Measurements from ENCODE around the gene CLEC3B. TPM values are rescaled to one million over a fixed set of nuclear protein-coding genes. Genes with fewer than 3 reads are reported as not detected.
A peak's percentile ranks its signal among the peaks of the same experiment; 100 is the strongest.

CLEC3B gene
- total RNA-seq, 1 experiment from 2014 or later = not detected

DNA sequence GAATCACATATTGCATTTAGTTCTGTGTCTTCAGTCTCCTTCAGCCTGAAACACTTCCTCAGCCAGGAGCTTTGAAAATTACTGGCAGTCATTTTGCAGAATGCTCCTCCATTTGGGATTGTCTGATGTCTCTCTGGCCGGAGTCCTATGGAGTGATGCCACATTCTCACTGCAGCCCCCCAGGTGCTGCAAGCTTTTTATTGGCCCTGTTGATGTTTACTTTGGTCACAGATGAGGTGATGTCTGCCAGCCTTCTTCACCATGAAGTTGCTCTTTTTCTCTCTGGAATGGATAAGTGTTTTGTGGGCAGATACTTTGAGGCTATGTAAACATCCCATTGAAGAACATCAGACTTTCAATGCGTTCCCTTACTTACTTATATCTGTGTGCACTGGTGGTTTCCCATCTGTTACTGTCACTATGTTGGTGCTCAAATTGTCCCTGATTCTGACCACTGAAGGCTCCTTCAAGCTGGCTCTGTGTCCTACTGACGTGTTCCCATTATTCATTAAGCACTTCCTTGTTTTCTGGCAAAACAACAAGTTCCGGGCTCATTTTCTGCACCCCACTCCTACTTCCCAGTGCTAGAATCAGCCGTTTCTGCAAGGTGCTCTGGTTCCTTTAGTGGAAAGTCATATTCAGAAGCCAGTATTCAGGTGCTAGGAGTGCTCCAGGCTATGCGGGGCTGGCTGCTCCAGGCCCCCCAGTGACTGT, 1.4 kb upstream of the CLEC3B start:
- intact Hi-C loops (cut with micrococcal nuclease; ENCODE audit: unreplicated experiment) = no loop called here

DNA sequence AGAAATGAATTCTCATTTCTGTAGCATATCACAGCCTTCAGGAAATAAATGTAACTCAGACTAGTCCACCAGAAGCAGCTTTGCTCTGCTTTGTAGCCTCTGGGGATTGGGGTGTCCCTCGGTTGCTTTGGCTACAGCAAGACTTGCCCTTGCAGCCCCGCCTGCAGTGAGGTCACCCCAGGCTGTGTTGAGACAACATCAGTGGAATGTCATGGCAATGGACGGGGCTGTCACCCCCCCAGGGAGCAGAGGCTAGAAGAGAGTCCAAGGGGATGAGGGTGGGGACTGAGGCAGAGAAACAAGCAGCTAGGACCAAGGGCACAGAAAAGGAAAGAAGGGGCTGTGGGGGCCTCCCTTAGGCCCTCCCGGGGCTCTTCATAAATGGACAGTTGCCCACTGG, 854 bp downstream of the CLEC3B start:
- Histone ChIP-seq H3K4me1 (replicated peaks; ENCODE audit: insufficient read depth) (no peaks in the 10 kb centered on the region), H3K79me2 (ENCODE audit: low read depth) (no peaks in the 10 kb centered on the region), H2AFZ (no peak overlapping the region), H3K27ac (no peak overlapping the region), H3K9me3 (ENCODE audit: insufficient read depth, low read depth) (no peaks in the 10 kb centered on the region), H3K4me2 (no peak overlapping the region), H3F3A (ENCODE audit: insufficient read depth, low read depth) (no peaks in the 10 kb centered on the region), H4K20me1 (ENCODE audit: insufficient read depth) (no peaks in the 10 kb centered on the region), H3K27me3 (ENCODE audit: insufficient read depth, low read depth) (no peaks in the 10 kb centered on the region), H3K9me2 (ENCODE audit: insufficient read depth) (no peaks in the 10 kb centered on the region), H3K36me3 (ENCODE audit: low read depth) (no peaks in the 10 kb centered on the region), H3K4me3 (no peak overlapping the region)
- CTCF ChIA-PET = no interaction called here
- no TSS peak for BruUV-seq (replicated peaks)
- DNase-seq = peak in 1 of 2 experiments; percentile 18
- POLR2A ChIA-PET (ENCODE audit: unreplicated experiment) = no interaction called here
- TF ChIP-seq, protein P1, sequence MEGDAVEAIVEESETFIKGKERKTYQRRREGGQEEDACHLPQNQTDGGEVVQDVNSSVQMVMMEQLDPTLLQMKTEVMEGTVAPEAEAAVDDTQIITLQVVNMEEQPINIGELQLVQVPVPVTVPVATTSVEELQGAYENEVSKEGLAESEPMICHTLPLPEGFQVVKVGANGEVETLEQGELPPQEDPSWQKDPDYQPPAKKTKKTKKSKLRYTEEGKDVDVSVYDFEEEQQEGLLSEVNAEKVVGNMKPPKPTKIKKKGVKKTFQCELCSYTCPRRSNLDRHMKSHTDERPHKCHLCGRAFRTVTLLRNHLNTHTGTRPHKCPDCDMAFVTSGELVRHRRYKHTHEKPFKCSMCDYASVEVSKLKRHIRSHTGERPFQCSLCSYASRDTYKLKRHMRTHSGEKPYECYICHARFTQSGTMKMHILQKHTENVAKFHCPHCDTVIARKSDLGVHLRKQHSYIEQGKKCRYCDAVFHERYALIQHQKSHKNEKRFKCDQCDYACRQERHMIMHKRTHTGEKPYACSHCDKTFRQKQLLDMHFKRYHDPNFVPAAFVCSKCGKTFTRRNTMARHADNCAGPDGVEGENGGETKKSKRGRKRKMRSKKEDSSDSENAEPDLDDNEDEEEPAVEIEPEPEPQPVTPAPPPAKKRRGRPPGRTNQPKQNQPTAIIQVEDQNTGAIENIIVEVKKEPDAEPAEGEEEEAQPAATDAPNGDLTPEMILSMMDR (conservative IDR thresholded peaks at IDR 0.05) = no peak
- TF ChIP-seq EZH2 (IDR thresholded peaks at IDR 0.05; ENCODE audit: low read depth) = no peak
- intact Hi-C loops (cut with micrococcal nuclease; ENCODE audit: unreplicated experiment) = no loop called here

More for the DNA sequence above, 1.4 kb upstream of the CLEC3B start:
- Histone ChIP-seq H3K79me2 (ENCODE audit: low read depth) (no peaks in the 10 kb centered on the region), H3K36me3 (ENCODE audit: low read depth) (no peaks in the 10 kb centered on the region), H4K20me1 (ENCODE audit: insufficient read depth) (no peaks in the 10 kb centered on the region), H3K4me2 (no peak overlapping the region), H3K27me3 (ENCODE audit: insufficient read depth, low read depth) (no peaks in the 10 kb centered on the region), H2AFZ (no peak overlapping the region), H3K27ac (no peak overlapping the region), H3F3A (ENCODE audit: insufficient read depth, low read depth) (no peaks in the 10 kb centered on the region), H3K9me3 (ENCODE audit: insufficient read depth, low read depth) (no peaks in the 10 kb centered on the region), H3K4me3 (no peak overlapping the region), H3K9me2 (ENCODE audit: insufficient read depth) (no peaks in the 10 kb centered on the region), H3K4me1 (replicated peaks; ENCODE audit: insufficient read depth) (no peaks in the 10 kb centered on the region)
- CTCF ChIA-PET = no interaction called here
- no peak for DNase-seq
- POLR2A ChIA-PET (ENCODE audit: unreplicated experiment) = no interaction called here
- no peak for TF ChIP-seq EZH2 (IDR thresholded peaks at IDR 0.05; ENCODE audit: low read depth)
- TF ChIP-seq, protein P1 (conservative IDR thresholded peaks at IDR 0.05) = no peak
- BruUV-seq (replicated peaks) = no TSS peak

DNA sequence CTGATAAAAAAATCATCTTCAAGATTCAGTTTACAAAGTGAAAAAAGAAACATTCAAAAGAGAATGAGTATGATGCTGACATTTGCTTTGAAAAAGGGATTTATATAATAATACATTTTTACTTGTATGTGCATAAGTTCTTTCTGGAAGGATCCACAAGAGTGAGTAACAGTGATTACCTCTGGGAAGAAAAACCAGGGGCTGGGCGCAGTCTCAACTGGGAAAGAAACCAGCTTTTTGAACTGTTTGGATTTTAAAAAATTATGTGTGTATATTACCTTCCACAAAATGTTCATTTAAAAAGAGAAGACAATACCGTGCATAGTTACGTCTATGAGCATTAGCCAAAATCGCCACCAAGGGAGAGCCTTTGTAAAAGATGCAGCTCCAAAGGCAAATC, 1.3 kb downstream of the CLEC3B start:
- intact Hi-C loops (cut with micrococcal nuclease; ENCODE audit: unreplicated experiment) = no loop called here
- no peaks in the 10 kb centered on the region for H3K79me2 ChIP-seq (ENCODE audit: low read depth)
- POLR2A ChIA-PET (ENCODE audit: unreplicated experiment) = interaction anchor here (0.6 kb wide), 1 partner anchor 35 kb away, joined by 4 read pairs; no protein-coding TSS in a partner anchor
- no peak for TF ChIP-seq EZH2 (IDR thresholded peaks at IDR 0.05; ENCODE audit: low read depth)
- TF ChIP-seq, protein P1 (conservative IDR thresholded peaks at IDR 0.05) = no peak
- no peaks in the 10 kb centered on the region for H3K9me3 ChIP-seq (ENCODE audit: insufficient read depth, low read depth)
- H3K4me2 ChIP-seq = no peak overlapping the region
- H3K36me3 ChIP-seq (ENCODE audit: low read depth) = no peaks in the 10 kb centered on the region
- CTCF ChIA-PET = no interaction called here
- no peaks in the 10 kb centered on the region for H3F3A ChIP-seq (ENCODE audit: insufficient read depth, low read depth)
- no peak overlapping the region for H2AFZ ChIP-seq
- H3K9me2 ChIP-seq (ENCODE audit: insufficient read depth) = no peaks in the 10 kb centered on the region
- H3K4me3 ChIP-seq = no peak overlapping the region
- DNase-seq = no peak
- H3K4me1 ChIP-seq (replicated peaks; ENCODE audit: insufficient read depth) = no peaks in the 10 kb centered on the region
- no peaks in the 10 kb centered on the region for H3K27me3 ChIP-seq (ENCODE audit: insufficient read depth, low read depth)
- H4K20me1 ChIP-seq (ENCODE audit: insufficient read depth) = no peaks in the 10 kb centered on the region
- BruUV-seq (replicated peaks) = no TSS peak
- H3K27ac ChIP-seq = no peak overlapping the region

Data from PC-9 (cell line).